ENCODE measurements around the gene RMDN3.

The RMDN3 gene

GRCh38 chr15:40754574-40754882, 526 bp downstream of the RMDN3 start:
- H3K18ac ChIP-seq (ENCODE audit: low read length) = peak overlapping the region; percentile 94
- H4K12ac ChIP-seq (ENCODE audit: low read depth, low read length) = peak overlapping the region; percentile 81
- no peaks in the 10 kb centered on the region for H3K9me3 ChIP-seq (ENCODE audit: insufficient read depth, low read depth, low read length)
- WGBS (ENCODE audit: extremely low coverage, insufficient coverage, insufficient read length) = no CpG with 5 or more reads among the region's 22 CpGs
- H3K4ac ChIP-seq (ENCODE audit: low read depth, low read length) = peak overlapping the region; percentile 59
- H2AK5ac ChIP-seq (ENCODE audit: low read length) = peak overlapping the region; percentile 60
- peak overlapping the region; percentile 34 for H2BK120ac ChIP-seq (ENCODE audit: insufficient read depth, low read length, poor library complexity)
- peaks cover 4 to 12% of the 10 kb centered on the region in 2 experiments for H3K4me1 ChIP-seq (ENCODE audit: control insufficient read depth in 1 of 2, insufficient read depth in 2 of 2, low read length in 2 of 2)
- H3K9ac ChIP-seq (ENCODE audit: low read length) = peak overlapping the region; percentile 90
- no peak overlapping the region for H2BK12ac ChIP-seq (ENCODE audit: low read length)
- H4K91ac ChIP-seq (ENCODE audit: low read depth, low read length) = peak overlapping the region; percentile 81
- H3K23ac ChIP-seq (ENCODE audit: low read length) = no peak overlapping the region
- H3K14ac ChIP-seq (ENCODE audit: low read length) = no peak overlapping the region
- H4K8ac ChIP-seq (ENCODE audit: low read depth, low read length) = peak overlapping the region; percentile 97
- peak overlapping the region; percentile 96 for H3K4me3 ChIP-seq (ENCODE audit: low read depth, low read length)
- H3K27ac ChIP-seq (ENCODE audit: low read depth, low read length) = no peak overlapping the region
- H3K79me1 ChIP-seq (ENCODE audit: low read length) = peaks cover 9% of the 10 kb centered on the region
- peak overlapping the region; percentile 64 for H3K4me2 ChIP-seq (ENCODE audit: low read length)
- peak; percentile 62 to 68 for DNase-seq
- peak overlapping the region; percentile 100 for H2AFZ ChIP-seq (ENCODE audit: insufficient read depth, low read length, poor library complexity)
- H2BK5ac ChIP-seq (ENCODE audit: low read depth, low read length, poor library complexity) = no peak overlapping the region
- H3K79me2 ChIP-seq (ENCODE audit: control insufficient read depth, insufficient read depth, low read length, poor library complexity) = peaks cover 5% of the 10 kb centered on the region
- H3K27me3 ChIP-seq (ENCODE audit: insufficient read depth, low read length) = no peaks in the 10 kb centered on the region
- peaks cover 16 to 17% of the 10 kb centered on the region in 2 experiments for H3K36me3 ChIP-seq (ENCODE audit: control insufficient read depth in 1 of 2, insufficient read depth in 2 of 2, low read length in 2 of 2)

- Histone ChIP-seq H3K9me3 (ENCODE audit: insufficient read depth, low read depth, low read length) (peaks cover 2% of the 10 kb centered on the region), H3K9ac (ENCODE audit: low read length) (peak overlapping the region; percentile 29), H4K8ac (ENCODE audit: low read depth, low read length) (no peak overlapping the region), H3K27ac (ENCODE audit: low read depth, low read length) (no peak overlapping the region), H4K12ac (ENCODE audit: low read depth, low read length) (no peak overlapping the region), H3K4ac (ENCODE audit: low read depth, low read length) (no peak overlapping the region), H2BK12ac (ENCODE audit: low read length) (no peak overlapping the region), H3K4me3 (ENCODE audit: low read depth, low read length) (no peak overlapping the region), H4K91ac (ENCODE audit: low read depth, low read length) (no peak overlapping the region), H3K4me2 (ENCODE audit: low read length) (no peak overlapping the region), H2BK5ac (ENCODE audit: low read depth, low read length, poor library complexity) (no peak overlapping the region), H3K4me1 (ENCODE audit: control insufficient read depth in 1 of 2, insufficient read depth in 2 of 2, low read length in 2 of 2) (peaks cover 4 to 9% of the 10 kb centered on the region in 2 experiments), H3K27me3 (ENCODE audit: insufficient read depth, low read length) (no peaks in the 10 kb centered on the region), H3K36me3 (ENCODE audit: control insufficient read depth in 1 of 2, insufficient read depth in 2 of 2, low read length in 2 of 2) (peaks cover 17 to 23% of the 10 kb centered on the region in 2 experiments), H2BK120ac (ENCODE audit: insufficient read depth, low read length, poor library complexity) (no peak overlapping the region), H2AFZ (ENCODE audit: insufficient read depth, low read length, poor library complexity) (no peak overlapping the region), H3K79me1 (ENCODE audit: low read length) (peaks cover 9% of the 10 kb centered on the region), H3K18ac (ENCODE audit: low read length) (no peak overlapping the region), H2AK5ac (ENCODE audit: low read length) (no peak overlapping the region), H3K79me2 (ENCODE audit: control insufficient read depth, insufficient read depth, low read length, poor library complexity) (peaks cover 5% of the 10 kb centered on the region), H3K14ac (ENCODE audit: low read length) (no peak overlapping the region), H3K23ac (ENCODE audit: low read length) (no peak overlapping the region)
- no CpG with 5 or more reads among the region's 12 CpGs for WGBS (ENCODE audit: extremely low coverage, insufficient coverage, insufficient read length)
- DNase-seq = no peak
These were observed 3.3 kb downstream of the RMDN3 start for GRCh38 chr15:40751745-40752144.

- peaks cover 9% of the 10 kb centered on the region for H3K79me1 ChIP-seq (ENCODE audit: low read length)
- no peak overlapping the region for H3K27ac ChIP-seq (ENCODE audit: low read depth, low read length)
- no peak overlapping the region for H3K4ac ChIP-seq (ENCODE audit: low read depth, low read length)
- H3K4me1 ChIP-seq (ENCODE audit: control insufficient read depth in 1 of 2, insufficient read depth in 2 of 2, low read length in 2 of 2) = peaks cover 4 to 7% of the 10 kb centered on the region in 2 experiments
- no peak overlapping the region for H2BK5ac ChIP-seq (ENCODE audit: low read depth, low read length, poor library complexity)
- peaks cover 2% of the 10 kb centered on the region for H3K9me3 ChIP-seq (ENCODE audit: insufficient read depth, low read depth, low read length)
- peaks cover 5% of the 10 kb centered on the region for H3K79me2 ChIP-seq (ENCODE audit: control insufficient read depth, insufficient read depth, low read length, poor library complexity)
- DNase-seq = no peak
- no peak overlapping the region for H4K12ac ChIP-seq (ENCODE audit: low read depth, low read length)
- H3K14ac ChIP-seq (ENCODE audit: low read length) = no peak overlapping the region
- WGBS (ENCODE audit: extremely low coverage, insufficient coverage, insufficient read length) = no CpG with 5 or more reads among the region's 4 CpGs
- no peak overlapping the region for H2AFZ ChIP-seq (ENCODE audit: insufficient read depth, low read length, poor library complexity)
- no peaks in the 10 kb centered on the region for H3K27me3 ChIP-seq (ENCODE audit: insufficient read depth, low read length)
- H4K8ac ChIP-seq (ENCODE audit: low read depth, low read length) = no peak overlapping the region
- H3K9ac ChIP-seq (ENCODE audit: low read length) = no peak overlapping the region
- H3K4me2 ChIP-seq (ENCODE audit: low read length) = no peak overlapping the region
- no peak overlapping the region for H3K23ac ChIP-seq (ENCODE audit: low read length)
- no peak overlapping the region for H2AK5ac ChIP-seq (ENCODE audit: low read length)
- H4K91ac ChIP-seq (ENCODE audit: low read depth, low read length) = no peak overlapping the region
- no peak overlapping the region for H2BK120ac ChIP-seq (ENCODE audit: insufficient read depth, low read length, poor library complexity)
- no peak overlapping the region for H3K4me3 ChIP-seq (ENCODE audit: low read depth, low read length)
- no peak overlapping the region for H3K18ac ChIP-seq (ENCODE audit: low read length)
- peaks cover 17 to 23% of the 10 kb centered on the region in 2 experiments for H3K36me3 ChIP-seq (ENCODE audit: control insufficient read depth in 1 of 2, insufficient read depth in 2 of 2, low read length in 2 of 2)
- no peak overlapping the region for H2BK12ac ChIP-seq (ENCODE audit: low read length)
These were observed 4.2 kb downstream of the RMDN3 start for GRCh38 chr15:40750885-40751284.

- Histone ChIP-seq H3K14ac (ENCODE audit: low read length) (no peak overlapping the region), H3K4me3 (ENCODE audit: low read depth, low read length) (no peak overlapping the region), H2BK120ac (ENCODE audit: insufficient read depth, low read length, poor library complexity) (no peak overlapping the region), H4K8ac (ENCODE audit: low read depth, low read length) (no peak overlapping the region), H3K23ac (ENCODE audit: low read length) (no peak overlapping the region), H4K12ac (ENCODE audit: low read depth, low read length) (no peak overlapping the region), H3K79me2 (ENCODE audit: control insufficient read depth, insufficient read depth, low read length, poor library complexity) (no peaks in the 10 kb centered on the region), H3K9ac (ENCODE audit: low read length) (no peak overlapping the region), H4K91ac (ENCODE audit: low read depth, low read length) (no peak overlapping the region), H2AK5ac (ENCODE audit: low read length) (no peak overlapping the region), H2BK5ac (ENCODE audit: low read depth, low read length, poor library complexity) (no peak overlapping the region), H3K9me3 (ENCODE audit: insufficient read depth, low read depth, low read length) (peaks cover 2% of the 10 kb centered on the region), H3K4ac (ENCODE audit: low read depth, low read length) (no peak overlapping the region), H2BK12ac (ENCODE audit: low read length) (no peak overlapping the region), H3K79me1 (ENCODE audit: low read length) (no peaks in the 10 kb centered on the region), H3K27ac (ENCODE audit: low read depth, low read length) (no peak overlapping the region), H2AFZ (ENCODE audit: insufficient read depth, low read length, poor library complexity) (no peak overlapping the region), H3K4me2 (ENCODE audit: low read length) (no peak overlapping the region), H3K18ac (ENCODE audit: low read length) (no peak overlapping the region), H3K36me3 (ENCODE audit: control insufficient read depth in 1 of 2, insufficient read depth in 2 of 2, low read length in 2 of 2) (peaks cover 23 to 27% of the 10 kb centered on the region in 2 experiments), H3K27me3 (ENCODE audit: insufficient read depth, low read length) (no peaks in the 10 kb centered on the region), H3K4me1 (ENCODE audit: control insufficient read depth in 1 of 2, insufficient read depth in 2 of 2, low read length in 2 of 2) (peaks cover under 1 to 2% of the 10 kb centered on the region in 2 experiments)
- no peak for DNase-seq
- WGBS (ENCODE audit: extremely low coverage, insufficient coverage, insufficient read length) = no CpG with 5 or more reads among the region's 4 CpGs
These were observed 5.9 kb downstream of the RMDN3 start for GRCh38 chr15:40749151-40749630.

All from trophoblast cell (in vitro differentiated cells and primary cell).